NCI-H146 treated with DMSO at 0.1 percent for 48 hours (cell line): ENCODE measurements around the gene SEZ6.

Experiments
- DNase-seq: peaks from one replicate; lab custom pipeline; 2025; ENCODE audit not compliant: unreplicated experiment; lab: John Stamatoyannopoulos, UW

The SEZ6 gene

DNA sequence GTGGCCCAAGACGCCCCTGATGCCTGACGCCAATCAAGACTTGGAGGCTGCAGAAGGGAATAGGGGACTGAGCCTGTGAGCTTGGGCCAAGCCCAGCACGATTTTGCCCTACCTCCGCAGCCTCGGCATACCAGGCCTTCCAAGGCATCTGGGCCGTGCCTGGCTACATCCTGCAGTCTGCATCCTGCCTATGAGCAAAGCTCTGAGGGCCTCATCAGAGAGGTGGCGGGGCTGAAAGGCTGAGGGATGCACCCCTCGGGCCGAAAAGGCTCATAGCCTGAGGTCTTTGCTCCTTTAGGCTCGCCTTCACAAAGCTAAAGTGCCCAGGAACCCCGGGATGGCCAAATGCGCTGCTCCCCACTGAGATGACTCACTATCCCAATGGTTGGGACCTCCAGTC, 2.5 kb downstream of the SEZ6 start:
- no peak for DNase-seq

- no peak for DNase-seq
Measured at GRCh38 chr17:29002811-29003210, 3.0 kb downstream of the SEZ6 start.

- no peak for DNase-seq
Measured at GRCh38 chr17:29000973-29001372, 4.9 kb downstream of the SEZ6 start.

GRCh38 chr17:28999206-28999605, 6.6 kb downstream of the SEZ6 start:
- peak; percentile 38 for DNase-seq

- peak; percentile 41 for DNase-seq
Measured at GRCh38 chr17:28997806-28998205, 8.0 kb downstream of the SEZ6 start.

- DNase-seq: no peak
Measured at GRCh38 chr17:28996554-28997096, 9.2 kb downstream of the SEZ6 start.

DNA sequence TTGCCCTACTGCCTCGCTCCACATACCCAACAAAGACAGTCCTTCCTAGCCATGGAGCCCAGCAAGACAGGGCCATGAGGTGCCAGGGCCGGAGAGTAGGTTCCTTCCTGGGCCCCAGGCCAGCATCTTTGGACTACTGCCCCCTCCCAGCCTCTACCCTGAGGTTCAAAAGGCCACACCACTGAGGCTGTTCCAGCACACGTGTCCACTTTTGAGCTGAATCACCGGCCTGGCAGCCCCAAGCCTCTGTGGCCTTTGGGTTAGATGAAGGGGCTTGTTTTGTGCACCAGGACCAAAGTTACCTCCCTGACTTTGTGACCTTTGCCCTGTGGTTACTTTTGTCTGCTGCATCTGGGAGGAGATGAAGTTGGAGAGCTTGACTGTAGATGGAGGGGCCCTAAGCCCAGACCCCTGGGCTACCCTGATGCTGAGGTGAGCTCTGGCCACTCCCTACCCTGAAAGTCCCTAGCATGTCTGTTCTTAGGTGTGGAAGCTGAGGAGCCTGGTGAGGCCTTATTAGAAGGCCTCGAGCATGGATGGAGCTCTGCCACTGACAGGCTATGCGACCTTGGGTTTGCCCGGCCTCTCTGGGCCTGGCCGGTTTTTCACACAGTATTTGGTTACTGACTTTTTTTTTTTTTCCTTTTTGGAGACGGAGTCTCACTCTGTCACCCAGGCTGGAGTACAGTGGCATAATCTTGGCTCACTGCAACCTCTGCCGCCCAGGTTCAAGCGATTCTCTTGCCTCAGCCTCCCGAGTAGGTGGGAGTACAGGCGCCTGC, 12.0 kb downstream of the SEZ6 start:
- no peak for DNase-seq

DNA sequence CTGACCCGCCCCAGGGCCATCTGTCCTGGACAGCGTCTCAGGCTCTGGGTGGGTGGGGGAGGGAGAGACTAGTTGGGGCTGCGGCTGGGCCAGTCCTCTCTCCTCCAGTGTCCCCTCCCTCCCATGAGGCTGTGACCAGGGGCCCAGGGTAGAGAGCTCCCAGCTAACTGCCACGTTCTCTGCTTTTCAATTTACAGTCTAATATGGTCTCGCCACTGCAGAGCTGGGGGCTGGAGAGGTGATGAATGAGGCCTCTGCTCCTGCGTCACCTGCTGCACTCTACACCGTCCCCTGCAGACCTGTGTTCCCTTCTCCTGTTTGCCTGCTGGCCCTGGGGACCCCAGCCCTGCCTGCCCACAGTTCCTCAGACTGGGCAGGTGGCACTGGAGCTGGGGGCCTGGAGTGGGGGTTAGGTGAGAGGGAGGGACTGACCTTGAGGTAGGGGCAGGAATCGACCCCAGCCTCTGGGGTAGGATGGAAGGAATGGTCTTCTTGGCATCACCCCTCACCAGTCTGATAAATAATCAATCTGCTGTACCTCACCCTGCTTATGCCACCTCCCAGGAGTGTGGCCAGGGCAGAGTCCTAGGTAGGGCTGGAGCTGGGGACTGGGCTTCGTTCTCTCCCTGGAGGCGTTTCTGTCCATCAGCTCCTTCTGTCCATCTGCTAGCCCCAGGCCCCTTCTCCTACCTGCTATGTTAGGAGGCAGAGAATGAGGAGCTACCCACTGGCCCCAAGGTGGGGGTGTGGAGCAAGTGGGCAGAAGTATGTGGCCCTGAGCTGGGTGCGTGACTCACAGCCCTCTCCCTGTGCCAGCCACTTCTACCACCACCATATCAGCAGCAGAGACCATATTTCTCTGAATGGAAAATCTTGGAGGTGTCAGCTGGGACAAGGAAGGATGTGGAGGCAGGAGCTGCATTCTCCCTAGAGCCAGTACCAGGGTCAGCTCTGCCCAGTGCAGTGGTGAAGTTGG, 12.9 kb downstream of the SEZ6 start:
- no peak for DNase-seq

DNA sequence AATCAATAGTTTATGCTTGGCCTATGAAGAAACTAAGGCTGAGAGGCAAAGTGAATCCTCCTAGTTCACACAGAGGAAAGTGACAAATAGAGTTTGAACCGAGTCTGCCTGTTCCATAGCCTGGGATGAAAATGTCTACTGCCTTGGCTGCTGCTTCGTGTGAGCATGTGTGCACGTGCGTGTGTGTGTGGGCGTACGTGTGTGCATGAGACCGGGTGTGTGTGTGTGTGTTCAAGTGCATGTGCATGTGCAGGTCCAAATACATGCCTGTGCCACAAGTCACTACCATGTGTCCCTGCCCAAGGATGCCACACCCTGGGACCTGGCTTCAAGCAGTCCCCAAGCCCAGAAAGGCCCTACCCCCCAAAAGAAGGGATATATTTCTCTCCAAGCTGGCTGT, 13.6 kb downstream of the SEZ6 start:
- no peak for DNase-seq

- no peak for DNase-seq
Measured at GRCh38 chr17:28991779-28992178, 14.1 kb downstream of the SEZ6 start.

DNA sequence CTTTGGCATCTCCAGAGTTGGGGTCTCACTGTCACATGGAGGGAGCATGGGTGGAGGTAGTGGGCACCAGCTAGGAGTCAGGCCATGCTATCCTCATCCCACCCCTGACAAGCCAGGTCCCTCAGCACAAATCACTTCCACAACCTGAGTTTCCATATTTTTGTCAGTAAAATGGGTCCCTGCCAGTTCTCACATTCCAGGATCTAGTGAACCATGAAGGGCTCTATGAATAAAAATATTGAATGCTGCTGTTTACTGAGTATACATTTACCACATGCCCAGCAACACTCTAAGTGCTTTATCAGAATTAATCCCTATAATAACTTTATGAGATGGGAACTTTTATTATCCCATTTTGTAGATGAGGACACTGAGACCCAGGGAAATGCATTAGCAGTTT, 16.8 kb downstream of the SEZ6 start:
- no peak for DNase-seq

DNA sequence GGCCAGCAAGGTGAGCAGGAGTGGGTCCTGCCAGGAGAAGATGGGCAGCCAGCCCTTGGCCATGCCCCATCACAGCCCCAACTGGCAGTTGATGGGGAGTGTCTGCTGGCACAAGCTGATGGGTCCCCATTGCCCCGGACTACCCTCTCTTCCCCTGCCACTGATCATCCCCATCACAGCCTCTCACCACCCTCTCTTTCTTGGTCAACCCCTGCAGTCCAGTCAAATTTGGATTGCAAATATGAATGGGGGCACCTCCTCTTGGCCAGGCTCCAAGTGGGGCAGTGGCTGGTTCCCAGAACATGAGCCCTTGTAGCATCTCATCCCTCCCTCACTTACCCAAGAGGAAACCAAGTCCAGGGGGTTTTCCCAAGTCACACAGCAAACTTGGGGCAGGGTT, 17.4 kb downstream of the SEZ6 start:
- DNase-seq: no peak

- no peak for DNase-seq
Measured at GRCh38 chr17:28986714-28987655, 18.8 kb downstream of the SEZ6 start.

DNA sequence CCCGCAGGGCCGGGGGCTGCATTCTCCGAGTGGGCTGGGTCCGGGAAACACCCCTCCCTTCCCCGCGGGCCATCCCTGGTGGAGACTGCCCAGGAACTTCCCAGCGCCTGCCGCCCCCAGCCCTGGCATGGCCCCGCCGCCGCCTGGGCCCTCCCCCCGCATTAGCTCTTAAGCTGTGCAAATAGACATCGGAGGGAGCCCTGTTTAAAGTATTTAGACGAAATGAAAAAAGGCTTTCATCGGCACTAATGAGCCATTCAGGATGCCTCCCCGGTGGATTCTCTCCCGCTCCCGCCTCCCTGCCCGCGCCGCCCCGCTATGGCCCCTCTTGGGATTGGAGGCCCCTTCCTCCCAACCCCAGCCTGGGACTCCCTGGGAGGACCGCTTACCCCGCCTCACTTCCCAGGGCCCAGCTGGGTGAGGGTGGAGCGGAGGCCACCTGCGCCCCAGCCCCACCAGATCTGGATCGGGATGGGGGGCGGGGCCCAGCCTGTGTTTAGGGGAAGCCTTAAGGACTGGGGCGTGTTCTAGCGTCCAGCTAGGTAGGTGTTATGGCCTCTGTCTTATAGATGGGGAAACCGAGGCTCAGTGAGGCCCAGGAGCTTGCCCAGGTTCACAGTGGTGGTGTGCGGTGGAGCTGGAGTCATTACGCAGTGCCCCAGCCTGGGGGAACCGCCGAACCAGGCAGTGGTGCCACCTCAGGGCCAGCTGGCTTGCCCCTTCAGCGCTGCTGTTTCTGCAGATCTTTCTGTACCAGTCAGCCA, 19.7 kb downstream of the SEZ6 start:
- peak; percentile 30 for DNase-seq

DNA sequence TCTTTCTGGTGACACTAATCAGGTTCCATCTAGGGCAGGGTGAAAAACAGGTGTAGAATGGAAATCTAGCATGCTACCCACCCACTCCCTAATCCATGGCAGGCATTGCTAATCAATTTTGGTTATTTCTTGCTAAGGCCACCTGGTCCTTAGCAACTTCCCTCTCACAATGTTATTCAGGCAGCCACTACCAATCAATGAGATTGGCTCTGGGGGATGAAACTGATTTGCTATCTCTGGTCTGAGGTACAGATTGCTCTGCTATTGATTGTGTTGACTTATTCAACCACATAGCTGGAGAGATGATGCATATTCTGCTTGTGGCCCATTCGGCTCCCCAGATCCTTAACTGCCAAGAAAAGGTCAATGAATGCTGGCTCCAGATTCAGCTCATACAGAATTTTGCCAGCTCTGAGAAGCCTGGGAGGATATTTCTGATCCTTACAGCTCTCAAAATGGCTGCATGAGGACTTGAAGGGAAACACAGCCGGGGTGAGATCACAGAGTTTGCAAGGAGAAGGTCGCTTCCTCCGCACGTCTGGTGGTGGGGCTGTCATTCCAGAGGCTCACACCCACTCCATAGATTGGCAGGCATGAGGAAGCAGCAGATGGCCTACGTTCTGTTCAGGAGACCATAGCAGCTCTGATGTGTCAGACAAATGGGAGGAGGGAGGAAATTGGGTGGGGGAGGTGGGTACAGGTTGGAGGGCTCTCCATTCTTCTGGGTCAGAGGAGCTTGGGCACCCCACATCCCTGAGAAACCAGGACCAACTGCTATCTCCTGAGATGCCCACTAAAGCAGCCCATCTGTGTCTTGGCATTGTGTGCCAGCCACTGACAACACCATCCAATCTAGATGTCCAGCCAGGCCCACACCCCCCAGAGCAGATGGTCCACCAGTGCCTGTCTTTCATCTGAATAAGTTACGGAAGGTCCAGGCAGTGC, 22.3 kb downstream of the SEZ6 start:
- DNase-seq: no peak

DNA sequence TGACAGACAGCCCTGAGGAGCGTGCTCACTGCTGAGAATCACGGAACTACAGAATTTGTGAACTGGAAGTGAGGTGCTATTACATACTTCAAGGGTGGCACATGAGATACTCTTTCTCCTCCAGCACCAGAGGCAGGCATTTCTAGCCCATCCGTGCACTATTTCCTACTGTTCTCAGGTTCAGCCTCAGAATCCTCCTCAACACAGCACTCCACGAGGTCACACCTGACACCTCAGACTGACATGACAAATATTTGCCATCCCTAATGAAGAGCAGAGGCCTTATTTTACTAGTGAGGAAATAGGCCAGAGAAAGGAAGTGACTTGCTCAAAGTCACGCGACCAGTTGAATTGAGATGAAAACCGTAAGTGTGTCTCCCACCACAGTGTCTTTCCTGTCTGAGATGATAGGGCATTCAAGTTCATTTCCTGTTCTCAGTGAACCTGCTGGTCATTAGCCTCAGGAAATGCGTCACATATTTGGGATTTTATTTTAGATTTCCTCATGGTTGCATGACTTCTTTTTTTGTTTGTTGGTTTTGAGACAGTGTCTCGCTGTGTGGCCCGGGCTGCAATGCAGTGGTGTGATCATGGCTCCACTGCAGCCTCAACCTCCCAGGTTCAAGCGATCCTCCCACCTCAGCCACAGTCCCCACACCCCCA, 23.6 kb downstream of the SEZ6 start:
- no peak for DNase-seq

- DNase-seq: no peak
Measured at GRCh38 chr17:28978356-28978964, 27.4 kb downstream of the SEZ6 start.
